Right forelimb (tissue), 1 donor: ENCODE results near the gene PHACTR1.

Experiments
- DNase-seq: peaks from one replicate; pipeline ENCODE4 v3.0.0-alpha.2; 2018

Gene PHACTR1

GRCh38 chr6:13172291-13172690 lies 455.7 kb downstream of the PHACTR1 start:
- no peak for DNase-seq

DNA sequence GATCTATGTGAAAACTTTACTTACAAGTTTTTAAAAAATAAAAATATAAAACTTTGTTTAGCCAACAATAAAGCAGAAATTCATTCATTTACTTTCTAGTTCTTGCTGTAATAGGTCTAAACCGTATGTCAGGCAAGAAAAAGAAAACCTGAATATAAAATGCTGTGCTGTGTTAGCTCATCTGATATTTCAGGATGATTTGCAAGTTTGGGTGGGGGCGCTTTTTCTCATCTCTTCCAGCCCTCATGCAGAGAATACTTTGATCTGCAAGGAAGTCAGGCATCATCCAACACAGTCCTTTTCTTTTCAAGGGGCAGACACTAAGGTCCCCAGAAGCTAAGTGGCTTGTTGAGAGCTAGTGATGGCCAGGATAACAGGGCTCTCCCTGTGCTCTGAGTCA lies 458.5 kb downstream of the PHACTR1 start:
- DNase-seq = no peak

- DNase-seq = no peak
Observed at GRCh38 chr6:13175759-13176158, 459.2 kb downstream of the PHACTR1 start.

GRCh38 chr6:13177664-13178063 lies 461.1 kb downstream of the PHACTR1 start:
- no peak for DNase-seq

GRCh38 chr6:13178107-13178506 lies 461.5 kb downstream of the PHACTR1 start:
- DNase-seq = no peak

DNA sequence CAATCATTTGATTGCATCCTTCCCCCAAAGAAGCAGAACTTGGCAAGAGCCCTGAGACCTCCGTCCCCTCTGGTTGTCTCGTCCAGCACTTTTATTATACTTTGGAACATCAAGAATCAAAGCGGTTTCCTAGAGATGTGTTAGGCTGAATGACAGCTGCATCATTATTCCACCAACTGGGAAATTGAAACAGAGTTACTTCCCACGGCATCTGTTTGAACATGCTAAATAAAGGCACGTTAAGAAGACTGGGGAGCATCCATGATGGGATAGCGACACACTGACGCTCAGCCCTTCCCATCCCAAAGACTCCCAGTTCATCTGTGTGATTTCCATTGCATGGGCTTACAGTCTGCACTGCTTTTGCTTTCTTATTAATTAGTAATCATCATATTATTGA lies 464.0 kb downstream of the PHACTR1 start:
- DNase-seq = no peak

GRCh38 chr6:13181393-13181792 lies 464.8 kb downstream of the PHACTR1 start:
- no peak for DNase-seq

DNA sequence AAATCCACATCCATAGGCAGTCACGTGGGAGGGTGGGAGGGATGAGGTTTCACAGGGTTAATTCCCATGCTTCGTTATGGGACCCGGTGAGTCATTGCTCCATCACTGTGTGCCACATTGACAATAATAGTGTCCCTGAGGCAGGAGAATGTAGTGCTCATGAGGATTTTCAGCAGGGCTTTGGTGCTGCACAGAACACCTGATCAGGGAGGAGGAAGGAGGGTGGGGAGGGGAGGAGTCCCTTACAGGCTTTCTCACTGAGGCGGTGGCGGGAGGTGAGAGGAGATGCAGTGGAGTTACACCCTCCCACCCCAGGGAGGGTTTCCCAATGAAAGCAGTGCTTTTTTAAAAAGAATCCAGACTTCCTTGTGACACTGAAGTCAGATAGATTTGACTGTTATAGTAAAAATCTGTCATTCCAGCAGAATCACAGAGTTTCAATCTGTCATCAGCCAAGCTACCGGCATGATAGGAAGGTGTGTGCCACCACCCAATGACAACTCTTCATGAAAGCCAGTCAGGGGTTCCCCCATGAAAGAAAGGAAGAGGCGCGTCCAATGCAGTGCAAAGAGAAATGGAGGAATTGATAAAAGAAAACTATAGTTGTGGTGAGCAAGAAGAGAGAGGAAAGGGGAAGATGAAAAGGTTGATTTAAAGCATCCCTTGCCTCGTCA lies 467.0 kb downstream of the PHACTR1 start:
- no peak for DNase-seq

GRCh38 chr6:13184089-13184468 lies 467.5 kb downstream of the PHACTR1 start:
- no peak for DNase-seq

- no peak for DNase-seq
Observed at GRCh38 chr6:13184547-13184946, 468.0 kb downstream of the PHACTR1 start.

DNA sequence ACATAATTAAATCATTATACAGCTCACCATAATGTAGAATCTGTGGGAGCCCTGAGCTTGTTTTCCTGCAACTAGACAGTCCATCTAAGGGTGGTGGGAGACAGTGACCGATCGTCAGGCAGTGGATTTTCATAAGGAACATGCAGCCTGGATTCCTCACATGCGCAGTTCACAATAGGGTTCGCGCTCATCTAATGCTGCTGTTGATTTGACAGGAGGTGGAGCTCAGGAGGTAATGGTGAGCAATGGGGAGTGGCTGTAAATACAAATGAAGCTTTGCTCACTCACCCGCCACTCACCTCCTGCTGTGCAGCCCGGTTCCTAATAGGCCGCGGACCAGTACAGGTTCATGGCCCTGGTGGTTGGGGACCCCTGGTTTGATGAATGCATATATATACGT lies 470.3 kb downstream of the PHACTR1 start:
- no peak for DNase-seq

- DNase-seq = no peak
Observed at GRCh38 chr6:13187692-13188091, 471.1 kb downstream of the PHACTR1 start.

- no peak for DNase-seq
Observed at GRCh38 chr6:13188306-13188705, 471.7 kb downstream of the PHACTR1 start.

GRCh38 chr6:13189710-13190109 lies 473.1 kb downstream of the PHACTR1 start:
- no peak for DNase-seq

DNA sequence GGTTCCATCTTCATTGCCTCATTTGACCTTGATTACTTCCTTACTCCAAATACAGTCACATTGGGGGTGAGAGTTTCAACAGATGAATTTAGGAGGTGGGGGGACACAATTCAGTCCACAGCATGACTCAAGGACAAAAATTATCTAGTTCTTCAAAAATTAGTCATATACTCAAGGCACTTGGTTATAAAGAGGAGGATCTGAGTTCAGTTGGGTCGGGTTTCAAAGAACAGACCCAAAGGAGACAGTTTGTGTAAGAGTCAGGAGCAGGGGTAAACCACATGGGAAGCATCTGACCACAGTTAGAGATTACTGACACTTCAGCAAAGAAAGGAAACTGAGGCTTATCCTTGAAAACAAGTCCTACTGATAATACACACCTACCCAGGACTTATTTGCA lies 473.8 kb downstream of the PHACTR1 start:
- DNase-seq = no peak

DNA sequence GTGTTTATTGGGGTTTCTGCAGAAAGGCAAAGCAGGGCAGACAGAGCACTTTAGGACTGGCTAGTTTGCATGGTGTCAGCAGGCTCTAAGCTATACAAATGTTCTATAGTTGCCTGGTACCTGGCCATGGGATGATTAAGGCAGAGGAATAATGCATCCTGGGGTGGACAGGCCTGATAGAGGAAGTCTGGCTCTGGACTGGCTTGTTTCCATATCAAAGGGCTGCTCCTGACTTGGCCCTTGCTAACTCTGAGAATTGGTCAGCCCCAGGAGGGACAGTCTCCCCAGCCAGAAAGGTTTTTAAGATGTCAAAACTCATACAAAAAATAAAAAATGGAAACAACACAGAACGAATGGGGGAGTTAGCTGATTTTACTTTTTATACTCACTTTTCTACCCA lies 474.9 kb downstream of the PHACTR1 start:
- DNase-seq = no peak

- DNase-seq = peak; percentile 64
Observed at GRCh38 chr6:13194852-13195251, 478.3 kb downstream of the PHACTR1 start.

GRCh38 chr6:13195803-13196202 lies 479.2 kb downstream of the PHACTR1 start:
- DNase-seq = no peak

DNA sequence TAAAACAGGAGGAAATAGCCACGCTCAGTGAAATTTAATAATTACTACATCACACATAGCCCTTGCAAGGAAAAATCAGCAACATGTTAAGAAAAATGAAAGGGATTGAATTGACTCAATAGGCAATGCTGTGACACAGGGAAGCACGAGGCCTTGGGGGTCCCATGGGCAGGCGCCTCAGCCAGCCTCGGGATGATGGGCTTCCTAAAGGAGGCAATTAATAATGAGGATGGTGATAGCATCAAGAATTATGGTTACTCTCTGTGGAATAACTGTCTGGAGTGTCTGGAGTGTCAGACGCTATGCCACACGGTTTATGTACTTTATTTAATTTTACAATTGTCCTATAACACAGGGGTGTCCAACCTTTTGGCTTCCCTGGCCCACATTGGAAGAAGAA lies 481.6 kb downstream of the PHACTR1 start:
- no peak for DNase-seq

DNA sequence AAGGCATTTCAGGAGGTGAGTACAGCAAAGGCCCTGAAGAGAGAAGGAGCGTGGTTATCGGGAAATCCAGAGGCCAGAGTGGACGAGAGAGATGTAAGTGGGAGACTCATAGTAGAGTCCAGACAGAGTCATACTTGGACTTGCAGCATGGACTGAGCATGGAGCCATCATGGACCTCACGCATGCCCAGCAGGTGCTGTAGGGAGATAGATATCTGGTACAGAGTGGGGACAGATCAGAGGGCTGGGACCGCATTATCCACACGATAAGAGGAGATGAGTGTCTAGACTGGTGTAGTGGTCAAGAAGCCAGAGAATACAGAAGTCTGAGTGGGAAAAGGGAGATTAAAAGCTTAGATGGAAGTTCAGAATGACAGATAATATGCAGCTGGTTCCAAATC lies 484.8 kb downstream of the PHACTR1 start:
- DNase-seq = no peak

DNA sequence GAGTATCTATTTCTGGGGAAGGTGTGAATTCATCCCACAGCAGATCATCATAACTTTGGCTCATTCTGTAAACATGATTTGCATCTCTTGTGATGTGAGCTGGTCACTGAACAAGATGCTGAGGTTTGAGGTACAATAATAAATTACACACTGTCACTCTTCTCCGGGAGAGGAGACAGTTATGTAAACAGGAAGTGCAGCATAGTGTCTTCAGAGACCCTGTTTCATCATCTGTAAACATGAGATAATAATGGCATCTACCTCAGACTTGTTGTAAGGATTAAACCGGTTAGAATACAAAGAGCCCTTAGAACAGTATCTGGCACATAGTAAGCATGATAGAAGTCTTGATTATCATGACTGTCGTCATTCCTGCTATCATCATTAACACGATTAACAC lies 486.6 kb downstream of the PHACTR1 start:
- DNase-seq = no peak

DNA sequence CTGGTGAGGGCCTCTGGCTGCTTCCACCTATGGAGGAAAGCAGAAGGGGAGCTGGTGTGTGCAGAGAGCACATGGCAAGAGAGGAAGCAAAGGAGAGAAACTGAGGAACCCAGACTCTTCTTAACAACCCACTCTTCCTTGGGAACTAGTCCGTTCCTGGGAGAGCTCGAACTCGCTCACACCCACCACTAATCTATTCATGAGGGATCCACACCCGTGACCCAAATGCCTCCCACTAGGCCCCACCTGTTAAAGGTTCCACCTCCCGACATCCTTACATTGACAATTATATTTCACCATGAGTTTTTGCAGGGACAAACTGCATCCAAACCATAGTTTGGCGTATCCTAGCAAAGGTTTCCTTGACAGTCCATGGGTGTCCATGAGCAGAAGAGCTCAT lies 488.5 kb downstream of the PHACTR1 start:
- no peak for DNase-seq

GRCh38 chr6:13212096-13212495 lies 495.5 kb downstream of the PHACTR1 start:
- no peak for DNase-seq

GRCh38 chr6:13212538-13212937 lies 496.0 kb downstream of the PHACTR1 start:
- DNase-seq = no peak

- DNase-seq = no peak
Observed at GRCh38 chr6:13215390-13215789, 498.8 kb downstream of the PHACTR1 start.
